Activated effector memory CD4-positive, alpha-beta T cell treated with anti-CD3 and anti-CD28 coated beads, Interleukin-2, amount 50 U/mL, for 16 hours (primary cell): ENCODE results near the gene IKZF3.
"Not testable (repeated sequence)": the region's sequence is repeated elsewhere in the genome, so short reads cannot be mapped to it uniquely, and the experiment has no call there.

Experiments
- DNase-seq: peaks from one replicate; pipeline ENCODE4 v3.0.0-alpha.2; 2020

IKZF3 gene

GRCh38 chr17:39737206-39737759, 126.8 kb downstream of the IKZF3 start:
- DNase-seq = no peak

GRCh38 chr17:39736319-39737165, 127.6 kb downstream of the IKZF3 start:
- no peak for DNase-seq

GRCh38 chr17:39735882-39736281, 128.2 kb downstream of the IKZF3 start:
- no peak for DNase-seq

DNA sequence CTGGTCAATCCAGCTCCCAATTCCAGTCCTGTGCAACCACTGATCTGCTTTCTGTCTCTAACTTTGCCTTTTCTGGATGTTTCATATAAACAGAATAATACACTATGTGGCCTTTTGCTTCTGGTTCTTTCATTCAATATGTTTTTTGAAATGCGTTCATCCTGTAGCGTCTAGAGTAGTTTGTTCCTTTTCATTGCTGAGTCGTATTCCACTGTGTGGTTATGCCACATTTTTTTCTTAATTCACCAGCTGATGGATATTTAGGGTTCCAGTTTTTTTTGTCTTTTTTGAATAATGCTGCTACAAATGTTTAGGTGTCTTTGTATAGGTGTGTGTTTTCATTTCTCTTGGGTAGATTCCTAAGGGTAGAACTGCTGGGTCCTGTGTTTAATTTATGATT, 131.5 kb downstream of the IKZF3 start:
- no peak for DNase-seq

DNA sequence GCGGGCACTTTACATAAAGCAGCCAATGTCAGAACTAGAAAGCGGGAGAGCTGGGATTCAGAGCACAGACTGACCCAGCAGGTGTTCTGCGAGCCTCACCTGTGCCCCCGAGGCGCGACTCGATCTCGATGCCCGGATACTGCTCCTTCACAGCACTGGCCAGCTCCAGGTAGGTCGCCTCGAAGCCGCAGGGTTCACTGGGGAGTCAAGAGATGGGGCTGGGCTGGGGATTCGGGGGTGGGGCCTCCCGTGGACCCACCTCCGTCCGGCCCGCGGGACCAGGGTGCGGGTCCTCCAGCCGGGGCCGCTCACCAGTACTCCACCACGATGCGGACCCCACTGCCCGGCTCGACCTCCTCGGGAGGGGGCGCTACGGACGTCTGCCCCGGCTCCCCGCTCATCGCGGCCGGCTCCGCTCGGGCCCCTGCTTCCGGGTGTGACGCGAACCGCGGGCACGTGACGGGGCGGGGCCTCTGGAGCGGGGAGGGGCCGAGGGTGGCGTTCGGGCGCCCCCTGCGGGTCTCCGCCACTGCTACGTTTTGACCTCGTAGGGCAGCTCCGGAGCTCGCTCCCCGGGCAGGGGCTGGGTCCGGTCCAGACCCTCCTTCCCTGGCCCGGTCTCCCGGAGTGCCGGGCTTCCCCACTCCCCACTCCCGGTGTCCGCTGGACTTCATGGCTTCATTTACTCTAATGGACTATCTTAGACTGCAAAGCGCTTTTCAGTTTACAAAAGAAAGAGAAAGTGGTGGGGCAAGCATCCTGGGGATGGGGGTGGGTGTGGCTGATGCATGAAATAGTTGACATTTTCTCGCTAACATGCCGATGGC, 133.8 kb downstream of the IKZF3 start, which contains the start of gene MIEN1:
TSS of gene MIEN1 (minus strand) at position 438 of the 827 bp plus-strand sequence. CDS start at position 401, 37 bp downstream.
- DNase-seq = peak; percentile 98

GRCh38 chr17:39729280-39729851, 134.7 kb downstream of the IKZF3 start:
- no peak for DNase-seq

DNA sequence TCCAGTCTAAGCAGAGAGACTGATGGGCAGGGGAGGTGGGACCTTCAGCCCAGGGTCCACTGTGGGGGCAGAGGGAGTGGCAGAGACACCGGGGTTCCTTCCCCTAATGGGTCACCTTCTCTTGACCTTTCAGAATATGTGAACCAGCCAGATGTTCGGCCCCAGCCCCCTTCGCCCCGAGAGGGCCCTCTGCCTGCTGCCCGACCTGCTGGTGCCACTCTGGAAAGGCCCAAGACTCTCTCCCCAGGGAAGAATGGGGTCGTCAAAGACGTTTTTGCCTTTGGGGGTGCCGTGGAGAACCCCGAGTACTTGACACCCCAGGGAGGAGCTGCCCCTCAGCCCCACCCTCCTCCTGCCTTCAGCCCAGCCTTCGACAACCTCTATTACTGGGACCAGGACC, 136.6 kb downstream of the IKZF3 start:
- no peak for DNase-seq

- DNase-seq = no peak
Observed at GRCh38 chr17:39726617-39727016, 137.5 kb downstream of the IKZF3 start.

DNA sequence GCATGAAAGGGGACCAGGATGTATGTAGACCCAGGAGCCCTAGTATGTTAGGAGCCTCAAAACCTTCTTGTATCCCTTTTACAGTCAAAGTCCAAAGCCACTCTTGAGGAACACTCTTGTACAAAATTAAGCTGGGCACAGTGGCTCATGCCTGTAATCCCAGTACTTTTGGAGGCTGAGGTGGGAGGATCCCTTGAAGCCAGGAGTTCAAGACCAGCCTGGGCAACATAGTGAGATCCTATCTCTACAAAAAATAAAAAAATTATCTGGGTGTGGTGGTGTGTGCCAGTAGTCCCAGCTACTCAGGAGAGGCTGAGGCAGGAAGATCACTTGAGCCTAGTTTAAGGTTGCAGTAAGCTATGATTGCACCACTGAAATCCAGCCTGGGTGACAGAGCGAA, 138.2 kb downstream of the IKZF3 start:
- DNase-seq = not testable (repeated sequence)

GRCh38 chr17:39724731-39725130, 139.4 kb downstream of the IKZF3 start:
- no peak for DNase-seq

DNA sequence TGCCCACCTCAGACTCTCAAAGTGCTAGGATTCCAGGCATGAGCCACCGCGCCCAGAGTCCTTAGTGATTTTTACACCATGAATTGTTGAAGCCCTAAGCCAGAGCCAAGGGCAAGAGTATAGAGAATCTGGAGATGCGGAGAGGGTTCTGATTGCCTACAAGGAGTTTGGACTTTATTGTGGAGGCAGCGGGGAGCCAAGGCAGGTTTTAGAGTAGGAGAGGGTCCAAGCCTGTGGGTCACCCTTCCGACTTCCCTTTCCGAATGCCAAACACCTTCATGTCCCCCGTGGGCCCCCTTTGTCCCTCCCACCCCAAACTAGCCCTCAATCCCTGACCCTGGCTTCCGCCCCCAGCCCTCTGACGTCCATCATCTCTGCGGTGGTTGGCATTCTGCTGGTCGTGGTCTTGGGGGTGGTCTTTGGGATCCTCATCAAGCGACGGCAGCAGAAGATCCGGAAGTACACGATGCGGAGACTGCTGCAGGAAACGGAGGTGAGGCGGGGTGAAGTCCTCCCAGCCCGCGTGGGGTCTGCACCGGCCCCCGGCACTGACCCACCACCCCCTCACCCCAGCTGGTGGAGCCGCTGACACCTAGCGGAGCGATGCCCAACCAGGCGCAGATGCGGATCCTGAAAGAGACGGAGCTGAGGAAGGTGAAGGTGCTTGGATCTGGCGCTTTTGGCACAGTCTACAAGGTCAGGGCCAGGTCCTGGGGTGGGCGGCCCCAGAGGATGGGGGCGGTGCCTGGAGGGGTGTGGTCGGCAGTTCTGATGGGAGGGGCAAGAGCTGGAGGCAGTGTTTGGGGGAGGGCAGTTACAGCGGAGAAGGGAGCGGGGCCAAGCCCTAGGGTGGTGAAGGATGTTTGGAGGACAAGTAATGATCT, 140.9 kb downstream of the IKZF3 start:
- DNase-seq = no peak

DNA sequence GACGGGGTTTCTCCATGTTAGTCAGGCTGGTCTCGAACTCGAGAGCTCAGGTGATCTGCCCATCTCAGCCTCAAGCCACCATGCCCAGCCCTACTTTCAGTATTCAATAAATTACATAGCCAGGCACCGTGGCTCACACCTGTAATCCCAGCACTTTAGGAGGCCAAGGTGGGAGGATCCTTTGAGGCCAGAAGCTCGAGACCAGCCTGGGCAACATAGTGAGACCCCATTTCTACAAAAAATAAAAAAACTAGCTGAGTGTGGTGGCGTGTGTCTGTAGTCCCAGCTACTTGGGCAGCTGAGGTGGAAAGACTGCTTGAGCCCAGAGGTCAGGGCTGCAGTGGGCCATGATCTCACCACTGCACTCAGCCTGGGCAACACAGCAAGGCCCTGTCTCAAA, 142.0 kb downstream of the IKZF3 start:
- no peak for DNase-seq

DNA sequence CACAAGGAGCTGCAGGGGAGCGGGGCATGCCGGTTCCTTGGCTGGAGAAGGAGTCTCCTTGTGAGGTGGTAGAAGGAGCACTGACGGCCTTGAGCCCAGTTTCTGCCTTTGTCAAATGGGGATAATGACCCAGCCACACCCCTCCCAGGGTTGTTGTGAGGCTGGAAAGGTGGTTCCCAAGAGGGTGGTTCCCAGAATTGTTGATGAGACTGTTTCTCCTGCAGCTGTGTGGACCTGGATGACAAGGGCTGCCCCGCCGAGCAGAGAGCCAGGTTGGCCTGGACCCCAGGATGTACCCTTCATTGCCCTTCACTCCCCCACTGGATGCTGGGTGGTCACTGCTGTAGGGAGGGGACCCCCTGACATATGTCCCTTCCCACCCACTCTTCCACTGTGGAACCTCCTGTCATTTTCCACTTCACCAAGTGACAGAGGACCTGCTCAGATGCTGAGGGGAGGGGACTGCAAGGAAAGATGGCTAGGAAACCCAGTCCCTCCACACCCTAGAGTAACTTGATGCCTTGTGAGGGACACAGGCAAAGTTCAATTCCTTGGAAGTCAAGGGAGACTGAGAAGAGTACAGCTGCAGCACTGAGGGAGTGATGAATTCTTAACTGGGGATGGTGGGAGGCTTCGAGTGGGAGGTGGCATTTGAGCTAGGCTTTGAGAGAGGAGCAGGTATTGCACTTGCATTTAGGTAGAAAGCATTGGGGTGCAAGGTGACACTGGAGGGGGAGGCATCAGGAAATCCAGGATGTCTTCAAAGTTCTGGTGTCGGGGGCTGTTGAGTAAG, 144.4 kb downstream of the IKZF3 start:
- no peak for DNase-seq

DNA sequence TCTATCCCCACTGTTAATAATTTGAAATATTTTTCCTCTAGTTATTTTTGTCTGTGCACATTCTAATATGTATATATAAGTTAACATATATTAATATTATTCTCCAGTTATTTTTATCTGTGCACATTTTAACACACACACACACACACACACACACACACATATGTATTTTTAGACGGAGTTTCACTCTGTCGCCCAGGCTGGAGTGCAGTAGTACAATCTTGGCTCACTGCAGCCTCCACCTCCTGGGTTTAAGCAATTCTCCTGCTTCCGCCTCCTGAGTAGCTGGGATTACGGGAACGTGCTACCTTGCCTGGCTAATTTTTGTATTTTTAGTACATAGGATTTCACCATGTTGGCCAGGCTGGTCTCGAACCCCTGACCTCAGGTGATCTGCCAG, 146.5 kb downstream of the IKZF3 start:
- no peak for DNase-seq

DNA sequence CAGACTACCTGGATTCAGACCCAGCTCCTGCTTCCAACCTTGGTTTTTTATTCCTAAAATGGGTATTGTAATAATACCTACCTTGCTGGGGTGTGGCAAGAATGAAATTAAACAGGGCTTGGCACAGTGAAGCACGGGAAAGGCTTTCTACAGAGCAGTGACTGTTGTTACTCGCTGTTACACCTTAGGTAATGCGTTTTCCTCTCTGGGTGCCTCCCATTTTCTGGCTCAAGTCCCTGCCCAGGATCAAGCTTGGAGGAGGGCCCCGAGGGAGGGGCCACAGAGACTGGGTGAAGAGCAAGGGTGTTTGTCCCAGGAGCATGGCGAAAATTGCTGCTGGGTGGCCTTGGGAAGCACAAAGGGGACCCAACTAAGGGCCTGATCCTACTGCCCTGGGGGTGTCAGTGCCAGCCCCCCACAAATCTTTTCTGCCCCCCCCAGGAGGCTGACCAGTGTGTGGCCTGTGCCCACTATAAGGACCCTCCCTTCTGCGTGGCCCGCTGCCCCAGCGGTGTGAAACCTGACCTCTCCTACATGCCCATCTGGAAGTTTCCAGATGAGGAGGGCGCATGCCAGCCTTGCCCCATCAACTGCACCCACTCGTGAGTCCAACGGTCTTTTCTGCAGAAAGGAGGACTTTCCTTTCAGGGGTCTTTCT, 147.1 kb downstream of the IKZF3 start:
- no peak for DNase-seq

GRCh38 chr17:39716073-39716818, 147.9 kb downstream of the IKZF3 start:
- no peak for DNase-seq

DNA sequence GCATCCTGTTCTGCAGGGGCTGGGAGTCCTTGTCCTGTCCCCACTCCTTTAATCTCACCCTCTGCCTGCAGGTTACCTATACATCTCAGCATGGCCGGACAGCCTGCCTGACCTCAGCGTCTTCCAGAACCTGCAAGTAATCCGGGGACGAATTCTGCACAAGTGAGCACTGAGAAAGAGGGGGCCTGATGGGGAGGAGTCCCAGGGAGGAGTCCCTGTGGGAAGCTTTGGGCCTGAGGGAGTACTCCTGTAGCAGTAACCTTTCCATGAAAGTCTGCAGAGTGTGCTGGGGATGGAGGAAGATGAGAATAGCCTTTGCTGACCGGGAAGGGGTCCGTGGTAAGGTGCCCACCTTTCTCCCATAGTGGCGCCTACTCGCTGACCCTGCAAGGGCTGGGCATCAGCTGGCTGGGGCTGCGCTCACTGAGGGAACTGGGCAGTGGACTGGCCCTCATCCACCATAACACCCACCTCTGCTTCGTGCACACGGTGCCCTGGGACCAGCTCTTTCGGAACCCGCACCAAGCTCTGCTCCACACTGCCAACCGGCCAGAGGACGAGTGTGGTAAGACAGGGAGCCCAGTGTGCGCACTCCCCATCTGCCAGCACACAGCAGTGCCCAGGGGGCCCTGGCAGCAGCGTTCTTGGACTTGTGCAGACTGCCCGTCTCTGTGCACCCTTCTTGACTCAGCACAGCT, 148.6 kb downstream of the IKZF3 start:
- no peak for DNase-seq

DNA sequence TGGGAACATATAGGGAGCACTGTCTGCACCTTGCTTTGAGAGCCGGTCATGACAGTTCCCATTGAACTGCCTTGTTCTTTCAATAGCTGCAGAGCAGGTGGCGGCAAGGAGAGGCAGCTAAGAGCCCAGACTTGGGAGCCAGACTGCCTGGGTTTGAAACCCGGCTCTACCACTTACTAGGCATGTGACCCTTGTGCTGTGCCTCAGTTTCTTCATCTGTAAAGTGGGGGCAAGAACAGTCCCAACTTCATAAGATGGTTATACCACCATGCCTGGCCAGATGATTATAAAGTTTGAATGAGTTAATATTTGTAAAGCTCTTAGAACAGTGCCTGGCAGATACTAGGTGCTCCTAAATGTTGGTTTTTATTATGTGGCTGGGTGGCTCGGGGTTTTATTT, 149.9 kb downstream of the IKZF3 start:
- DNase-seq = no peak

DNA sequence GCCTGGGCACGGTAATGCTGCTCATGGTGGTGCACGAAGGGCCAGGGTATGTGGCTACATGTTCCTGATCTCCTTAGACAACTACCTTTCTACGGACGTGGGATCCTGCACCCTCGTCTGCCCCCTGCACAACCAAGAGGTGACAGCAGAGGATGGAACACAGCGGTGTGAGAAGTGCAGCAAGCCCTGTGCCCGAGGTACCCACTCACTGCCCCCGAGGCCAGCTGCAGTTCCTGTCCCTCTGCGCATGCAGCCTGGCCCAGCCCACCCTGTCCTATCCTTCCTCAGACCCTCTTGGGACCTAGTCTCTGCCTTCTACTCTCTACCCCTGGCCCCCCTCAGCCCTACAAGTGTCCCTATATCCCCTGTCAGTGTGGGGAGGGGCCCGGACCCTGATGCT, 152.3 kb downstream of the IKZF3 start:
- no peak for DNase-seq
